Karpas-422 (cell line): Measurements from ENCODE around the gene PKNOX2. TPM values are rescaled to one million over a fixed set of nuclear protein-coding genes. Genes with fewer than 3 reads are reported as not detected.

ENCODE experiments used
- DNase-seq: peaks from one replicate; pipeline ENCODE4 v3.0.0-alpha.2; 2015
- H2AFZ ChIP-seq: fragments of 200-600 bp; sonication (generic); 2 replicates; pipeline ENCODE4 v1.6.1; 2014; ENCODE audit warnings: antibody characterized with exemption, low read length, mixed read lengths
- H3K27ac ChIP-seq: fragments of 200-600 bp; sonication (generic); 2 replicates; pipeline ENCODE4 v1.5.1; 2014; ENCODE audit warnings: mild to moderate bottlenecking, low read length, moderate library complexity
- H3K27me3 ChIP-seq: fragments of 200-600 bp; sonication (generic); 2 replicates; pipeline ENCODE4 v1.6.1; 2014; ENCODE audit warnings: low read length, mixed read lengths
- H3K36me3 ChIP-seq: fragments of 200-600 bp; sonication (generic); 2 replicates; pipeline ENCODE4 v1.6.1; 2014; ENCODE audit warnings: low read length, mixed read lengths; ENCODE audit not compliant: insufficient read depth
- H3K4me1 ChIP-seq: fragments of 200-600 bp; sonication (generic); 2 replicates; pipeline ENCODE4 v1.6.1; 2014; ENCODE audit warnings: mild to moderate bottlenecking, low read length, mixed read lengths
- H3K4me2 ChIP-seq: fragments of 200-600 bp; sonication (generic); 2 replicates; pipeline ENCODE4 v1.6.1; 2014; ENCODE audit warnings: low read length, low read depth, mild to moderate bottlenecking; ENCODE audit not compliant: poor library complexity, severe bottlenecking
- H3K4me3 ChIP-seq: fragments of 200-600 bp; sonication (generic); 2 replicates; pipeline ENCODE4 v1.5.1; 2014; ENCODE audit warnings: mild to moderate bottlenecking, antibody characterized with exemption, low read length, mixed read lengths
- H3K79me2 ChIP-seq: fragments of 200-600 bp; sonication (generic); 2 replicates; pipeline ENCODE4 v1.6.1; 2014; ENCODE audit warnings: mild to moderate bottlenecking, low read length, mixed read lengths
- H3K9ac ChIP-seq: fragments of 200-600 bp; sonication (generic); 2 replicates; pipeline ENCODE4 v1.6.0; 2014; ENCODE audit warnings: low read length
- H3K9me2 ChIP-seq: fragments of 200-600 bp; sonication (generic), shearing (Covaris generic); replicated peaks from 2 replicates; pipeline ENCODE4 v1.6.0; 2014; ENCODE audit warnings: mild to moderate bottlenecking, low read length, moderate library complexity; ENCODE audit not compliant: insufficient read depth
- H3K9me3 ChIP-seq: fragments of 300-700, 200-600 bp; sonication (generic); 2 replicates; pipeline ENCODE4 v1.6.1; 2014; ENCODE audit warnings: low read length, mixed read lengths
- H4K20me1 ChIP-seq: fragments of 200-600 bp; sonication (generic); 2 replicates; pipeline ENCODE4 v1.6.1; 2014; ENCODE audit warnings: mild to moderate bottlenecking, antibody characterized with exemption, low read length, low read depth; ENCODE audit not compliant: insufficient read depth
- total RNA-seq: library from RNA; depleted of rRNA; stranded (reverse); fragments of >200 nt; shearing (Covaris generic); gene quantifications from 2 replicates; pipeline ENCODE4 v1.2.3, GENCODE V29; 2014; ENCODE audit warnings: low replicate concordance

The PKNOX2 gene
- total RNA-seq, 1 experiment from 2014 or later: 1.5 TPM

GRCh38 chr11:125350206-125351032 lies 185.9 kb downstream of the PKNOX2 start:
- no peaks in the 10 kb centered on the region for H3K36me3 ChIP-seq
- no peaks in the 10 kb centered on the region for H3K79me2 ChIP-seq
- H3K27ac ChIP-seq: peak overlapping the region; percentile 47
- H3K4me3 ChIP-seq: no peak overlapping the region
- DNase-seq: no peak
- H4K20me1 ChIP-seq: no peaks in the 10 kb centered on the region
- no peak overlapping the region for H2AFZ ChIP-seq
- peaks cover 76% of the 10 kb centered on the region for H3K4me1 ChIP-seq
- no peaks in the 10 kb centered on the region for H3K27me3 ChIP-seq
- no peaks in the 10 kb centered on the region for H3K9me3 ChIP-seq
- H3K9me2 ChIP-seq: no peaks in the 10 kb centered on the region
- peak overlapping the region; percentile 41; the same call in 1 of the 2 replicates for H3K9ac ChIP-seq
- H3K4me2 ChIP-seq: peak overlapping the region; percentile 19

- Histone ChIP-seq H3K9me3 (no peaks in the 10 kb centered on the region), H3K4me2 (no peak overlapping the region), H3K4me3 (no peak overlapping the region), H3K9ac (no peak overlapping the region), H3K79me2 (no peaks in the 10 kb centered on the region), H3K27me3 (no peaks in the 10 kb centered on the region), H3K4me1 (peaks cover 81% of the 10 kb centered on the region), H4K20me1 (no peaks in the 10 kb centered on the region), H3K27ac (no peak overlapping the region), H3K36me3 (no peaks in the 10 kb centered on the region), H3K9me2 (no peaks in the 10 kb centered on the region), H2AFZ (no peak overlapping the region)
- DNase-seq: no peak
These were observed 186.7 kb downstream of the PKNOX2 start for GRCh38 chr11:125351033-125351867.

- Histone ChIP-seq H3K9me2 (no peaks in the 10 kb centered on the region), H3K9ac (no peak overlapping the region), H3K4me1 (peaks cover 87% of the 10 kb centered on the region), H3K4me2 (no peak overlapping the region), H3K9me3 (no peaks in the 10 kb centered on the region), H3K4me3 (no peak overlapping the region), H4K20me1 (no peaks in the 10 kb centered on the region), H3K36me3 (no peaks in the 10 kb centered on the region), H3K27ac (no peak overlapping the region), H3K27me3 (no peaks in the 10 kb centered on the region), H2AFZ (no peak overlapping the region), H3K79me2 (no peaks in the 10 kb centered on the region)
- DNase-seq: no peak
These were observed 187.3 kb downstream of the PKNOX2 start for GRCh38 chr11:125351868-125352250.

- H3K9ac ChIP-seq: peak overlapping the region; percentile 87
- H3K27ac ChIP-seq: peak overlapping the region; percentile 100
- no peak overlapping the region for H2AFZ ChIP-seq
- H3K79me2 ChIP-seq: no peaks in the 10 kb centered on the region
- peaks cover 95% of the 10 kb centered on the region for H3K4me1 ChIP-seq
- H3K4me3 ChIP-seq: peak overlapping the region; percentile 61; the same call in 1 of the 2 replicates
- no peaks in the 10 kb centered on the region for H3K36me3 ChIP-seq
- no peaks in the 10 kb centered on the region for H4K20me1 ChIP-seq
- DNase-seq: peak; percentile 90
- no peaks in the 10 kb centered on the region for H3K27me3 ChIP-seq
- H3K9me2 ChIP-seq: no peaks in the 10 kb centered on the region
- no peaks in the 10 kb centered on the region for H3K9me3 ChIP-seq
- H3K4me2 ChIP-seq: peak overlapping the region; percentile 74
These were observed 192.2 kb downstream of the PKNOX2 start for GRCh38 chr11:125356797-125357196.

- H3K79me2 ChIP-seq: no peaks in the 10 kb centered on the region
- H3K9ac ChIP-seq: peak overlapping the region; percentile 84
- H3K9me3 ChIP-seq: no peaks in the 10 kb centered on the region
- no peak overlapping the region for H2AFZ ChIP-seq
- peak overlapping the region; percentile 74 for H3K4me2 ChIP-seq
- H3K36me3 ChIP-seq: no peaks in the 10 kb centered on the region
- peak overlapping the region; percentile 61 for H3K4me3 ChIP-seq
- no peaks in the 10 kb centered on the region for H3K27me3 ChIP-seq
- H3K27ac ChIP-seq: peak overlapping the region; percentile 100
- no peaks in the 10 kb centered on the region for H3K9me2 ChIP-seq
- peaks cover 95% of the 10 kb centered on the region for H3K4me1 ChIP-seq
- H4K20me1 ChIP-seq: no peaks in the 10 kb centered on the region
- DNase-seq: peak; percentile 84
These were observed 193.0 kb downstream of the PKNOX2 start for GRCh38 chr11:125357551-125357950.

DNA sequence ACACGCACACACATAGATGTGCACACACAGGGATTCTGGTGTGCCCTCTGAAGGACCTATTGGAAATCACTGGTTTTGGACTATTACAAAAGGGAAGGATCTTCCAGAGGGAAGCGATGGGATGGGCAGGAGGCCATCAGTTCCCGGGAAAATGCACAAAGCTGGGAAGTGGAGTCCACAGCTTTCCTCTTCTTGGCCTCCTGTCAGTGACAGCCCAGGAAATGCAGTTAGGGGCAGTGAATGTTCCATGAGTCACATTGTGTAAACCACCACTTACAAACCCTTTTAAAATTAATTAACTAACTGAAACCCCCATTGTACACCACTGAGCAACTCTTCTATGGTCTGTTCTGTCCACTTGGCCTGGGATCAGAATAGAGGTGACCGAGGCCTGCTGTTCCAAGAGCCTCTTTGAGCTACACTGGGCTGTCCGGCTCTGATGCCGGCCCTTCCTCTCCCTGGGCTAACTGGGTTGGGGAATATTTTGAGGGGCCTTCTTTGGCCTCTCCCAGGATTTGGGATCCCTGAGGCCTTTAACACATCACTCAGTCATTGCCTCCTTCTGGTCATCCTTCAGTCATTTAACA lies 193.8 kb downstream of the PKNOX2 start:
- H3K4me1 ChIP-seq: peaks cover 95% of the 10 kb centered on the region
- H3K79me2 ChIP-seq: no peaks in the 10 kb centered on the region
- no peak overlapping the region for H3K4me3 ChIP-seq
- peak overlapping the region; percentile 100 for H3K27ac ChIP-seq
- DNase-seq: no peak
- no peaks in the 10 kb centered on the region for H3K36me3 ChIP-seq
- no peaks in the 10 kb centered on the region for H3K9me3 ChIP-seq
- no peaks in the 10 kb centered on the region for H4K20me1 ChIP-seq
- H2AFZ ChIP-seq: no peak overlapping the region
- H3K9me2 ChIP-seq: no peaks in the 10 kb centered on the region
- no peaks in the 10 kb centered on the region for H3K27me3 ChIP-seq
- peak overlapping the region; percentile 84 for H3K9ac ChIP-seq
- H3K4me2 ChIP-seq: peak overlapping the region; percentile 74

DNA sequence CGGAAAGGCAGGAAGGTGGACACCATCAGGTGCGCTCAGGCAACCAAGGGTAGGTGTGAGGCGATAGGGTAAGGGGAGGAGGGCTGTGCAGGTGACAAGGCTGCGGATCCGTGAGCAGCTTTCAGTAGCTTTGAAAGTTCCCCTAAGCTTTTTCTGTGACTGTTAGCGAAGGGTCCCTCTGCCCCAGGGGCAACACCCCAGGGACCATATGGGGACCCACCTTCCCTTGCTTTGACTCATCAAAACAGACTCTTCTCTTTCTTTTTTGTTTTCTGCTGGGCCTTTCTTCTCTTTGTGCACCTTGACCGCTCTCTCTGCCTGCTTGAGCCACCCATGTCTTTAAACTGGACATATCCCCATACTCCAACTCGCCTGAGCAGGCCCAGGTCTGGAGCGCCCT lies 194.6 kb downstream of the PKNOX2 start:
- H3K9ac ChIP-seq: peak overlapping the region; percentile 84
- no peaks in the 10 kb centered on the region for H3K36me3 ChIP-seq
- peak overlapping the region; percentile 100 for H3K27ac ChIP-seq
- no peaks in the 10 kb centered on the region for H3K9me3 ChIP-seq
- H4K20me1 ChIP-seq: no peaks in the 10 kb centered on the region
- H3K4me1 ChIP-seq: peaks cover 97% of the 10 kb centered on the region
- H3K79me2 ChIP-seq: no peaks in the 10 kb centered on the region
- H3K27me3 ChIP-seq: no peaks in the 10 kb centered on the region
- no peak for DNase-seq
- H3K9me2 ChIP-seq: no peaks in the 10 kb centered on the region
- H3K4me2 ChIP-seq: peak overlapping the region; percentile 74
- H2AFZ ChIP-seq: no peak overlapping the region
- H3K4me3 ChIP-seq: no peak overlapping the region

GRCh38 chr11:125360066-125360465 lies 195.5 kb downstream of the PKNOX2 start:
- Histone ChIP-seq H3K4me1 (peaks cover 97% of the 10 kb centered on the region), H3K27me3 (no peaks in the 10 kb centered on the region), H3K4me3 (no peak overlapping the region), H3K9me2 (no peaks in the 10 kb centered on the region), H3K36me3 (no peaks in the 10 kb centered on the region), H3K27ac (peak overlapping the region; percentile 100), H3K9me3 (no peaks in the 10 kb centered on the region), H3K79me2 (no peaks in the 10 kb centered on the region), H3K4me2 (no peak overlapping the region), H3K9ac (peak overlapping the region; percentile 24; the same call in 1 of the 2 replicates), H4K20me1 (no peaks in the 10 kb centered on the region), H2AFZ (no peak overlapping the region)
- no peak for DNase-seq
